Uterus (tissue), 2 donors: ENCODE measurements around the gene POU2AF2.

Experiments used
- POLR2A ChIP-seq, 2 donors: fragments of 450-650 bp; IDR thresholded peaks; one replicate each; pipeline ENCODE4 v1.6.1; 2016; ENCODE audit warnings: antibody characterized with exemption in 2 of 2, mild to moderate bottlenecking in 1 of 2, moderate library complexity in 1 of 2
- TF ChIP-seq, protein P1 (sequence below), 4 experiments: fragments of 200-600 bp in 2 of 4; fragments of 450-650 bp in 2 of 4; sonication (generic) in 2 of 4; IDR thresholded peaks; one replicate each; pipeline ENCODE4 v1.5.1; 2016 to 2019; ENCODE audit warnings: antibody characterized with exemption in 4 of 4, mild to moderate bottlenecking in 2 of 4, moderate library complexity in 1 of 4

DNA sequence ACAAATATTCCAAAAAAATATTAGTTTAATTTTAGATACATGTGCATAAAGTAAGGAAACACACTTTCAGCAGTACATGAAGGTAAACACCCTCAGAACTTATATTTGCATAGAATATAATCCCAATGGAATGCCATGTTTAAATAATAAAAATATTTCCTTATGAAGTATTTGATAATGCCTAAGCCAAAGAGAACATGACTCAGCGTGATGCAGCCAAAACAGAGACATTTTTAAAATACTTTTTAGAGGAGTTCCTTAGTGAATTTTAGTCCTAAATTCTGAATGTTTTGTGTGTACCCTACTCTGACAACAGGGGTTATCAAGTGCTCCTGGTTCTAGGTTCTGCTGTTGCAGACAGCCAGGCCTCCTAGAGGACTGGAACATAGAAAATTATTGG is 39.1 kb upstream of the POU2AF2 start:
- TF ChIP-seq, protein P1, sequence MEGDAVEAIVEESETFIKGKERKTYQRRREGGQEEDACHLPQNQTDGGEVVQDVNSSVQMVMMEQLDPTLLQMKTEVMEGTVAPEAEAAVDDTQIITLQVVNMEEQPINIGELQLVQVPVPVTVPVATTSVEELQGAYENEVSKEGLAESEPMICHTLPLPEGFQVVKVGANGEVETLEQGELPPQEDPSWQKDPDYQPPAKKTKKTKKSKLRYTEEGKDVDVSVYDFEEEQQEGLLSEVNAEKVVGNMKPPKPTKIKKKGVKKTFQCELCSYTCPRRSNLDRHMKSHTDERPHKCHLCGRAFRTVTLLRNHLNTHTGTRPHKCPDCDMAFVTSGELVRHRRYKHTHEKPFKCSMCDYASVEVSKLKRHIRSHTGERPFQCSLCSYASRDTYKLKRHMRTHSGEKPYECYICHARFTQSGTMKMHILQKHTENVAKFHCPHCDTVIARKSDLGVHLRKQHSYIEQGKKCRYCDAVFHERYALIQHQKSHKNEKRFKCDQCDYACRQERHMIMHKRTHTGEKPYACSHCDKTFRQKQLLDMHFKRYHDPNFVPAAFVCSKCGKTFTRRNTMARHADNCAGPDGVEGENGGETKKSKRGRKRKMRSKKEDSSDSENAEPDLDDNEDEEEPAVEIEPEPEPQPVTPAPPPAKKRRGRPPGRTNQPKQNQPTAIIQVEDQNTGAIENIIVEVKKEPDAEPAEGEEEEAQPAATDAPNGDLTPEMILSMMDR (IDR thresholded peaks at IDR 0.05) = no peak
- no peak for TF ChIP-seq POLR2A (IDR thresholded peaks at IDR 0.05)
